AG04450 (cell line): ENCODE measurements around the gene ARHGAP15. TPM values are rescaled to one million over a fixed set of nuclear protein-coding genes. Genes with fewer than 3 reads are reported as not detected.

ENCODE experiments used
- CTCF ChIA-PET: fragments of 300-600, 350-600 bp; formaldehyde crosslinking; extraction: SDS; loops from one replicate; lab custom pipeline; 2022; ENCODE audit warnings: antibody characterized with exemption, inconsistent platforms; lab: Charles Lee
- POLR2A ChIA-PET: fragments of 350-600 bp; formaldehyde crosslinking; extraction: SDS; loops from one replicate; lab custom pipeline; 2021; ENCODE audit warnings: antibody characterized with exemption, inconsistent platforms; lab: Yijun Ruan, JAX
- DNase-seq: peaks from one replicate; pipeline ENCODE4 v3.0.0-alpha.2; 2011; ENCODE audit warnings: low read depth, low spot score
- H3K27ac ChIP-seq: one replicate; pipeline ENCODE4 v1.5.1; 2012; ENCODE audit warnings: low read depth, low read length, control low read depth
- H3K27me3 ChIP-seq: one replicate; pipeline ENCODE4 v1.6.0; 2012; ENCODE audit warnings: low read length; ENCODE audit not compliant: control insufficient read depth, insufficient read depth
- H3K4me3 ChIP-seq: 2 replicates; pipeline ENCODE4 v1.5.1; 2011; ENCODE audit warnings: mild to moderate bottlenecking, low read depth, low read length, control low read depth
- H3K9me3 ChIP-seq: 2 replicates; pipeline ENCODE4 v1.5.1; 2012; ENCODE audit warnings: low read length; ENCODE audit not compliant: control insufficient read depth, insufficient read depth
- polyA plus RNA-seq: library from polyadenylated mRNA; depleted of rRNA; stranded (reverse); fragments of >200 nt; gene quantifications from 2 replicates; pipeline ENCODE4 v1.2.3, GENCODE V29; 2011
- TF ChIP-seq, protein P1 (sequence below): IDR thresholded peaks from 2 replicates; pipeline ENCODE4 v1.5.1; 2011; ENCODE audit warnings: low read depth, low read length, control low read depth, inconsistent platforms

ARHGAP15 gene
- polyA plus RNA-seq, 1 experiment, result not detected

DNA sequence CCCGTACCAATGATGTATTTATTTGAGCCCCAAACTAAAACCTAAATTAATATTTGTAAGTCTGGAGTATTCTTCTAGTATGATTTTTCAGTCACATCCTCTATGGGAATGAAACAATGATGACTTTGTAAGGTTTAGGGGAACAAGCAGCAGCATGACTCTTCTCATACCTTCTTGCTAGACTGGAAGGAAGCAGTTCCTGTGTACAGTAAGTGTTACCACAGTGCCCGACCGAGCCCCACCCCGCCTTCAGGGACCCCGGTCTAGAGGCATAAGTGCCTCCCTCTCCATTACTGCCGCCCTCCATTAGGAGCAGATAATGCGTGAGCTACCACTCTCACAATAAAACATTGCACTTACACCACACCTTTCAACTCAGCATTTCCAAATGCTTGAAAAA is 599.3 kb downstream of the ARHGAP15 start:
- Histone ChIP-seq H3K27me3 (no peaks in the 10 kb centered on the region), H3K27ac (no peak overlapping the region), H3K9me3 (no peaks in the 10 kb centered on the region), H3K4me3 (no peak overlapping the region)
- ChIA-PET CTCF (interaction anchor here (1.3 kb wide), 1 partner anchor 13 kb away, joined by 3 read pairs; no protein-coding TSS in a partner anchor), POLR2A (no interaction called here)
- TF ChIP-seq, protein P1, sequence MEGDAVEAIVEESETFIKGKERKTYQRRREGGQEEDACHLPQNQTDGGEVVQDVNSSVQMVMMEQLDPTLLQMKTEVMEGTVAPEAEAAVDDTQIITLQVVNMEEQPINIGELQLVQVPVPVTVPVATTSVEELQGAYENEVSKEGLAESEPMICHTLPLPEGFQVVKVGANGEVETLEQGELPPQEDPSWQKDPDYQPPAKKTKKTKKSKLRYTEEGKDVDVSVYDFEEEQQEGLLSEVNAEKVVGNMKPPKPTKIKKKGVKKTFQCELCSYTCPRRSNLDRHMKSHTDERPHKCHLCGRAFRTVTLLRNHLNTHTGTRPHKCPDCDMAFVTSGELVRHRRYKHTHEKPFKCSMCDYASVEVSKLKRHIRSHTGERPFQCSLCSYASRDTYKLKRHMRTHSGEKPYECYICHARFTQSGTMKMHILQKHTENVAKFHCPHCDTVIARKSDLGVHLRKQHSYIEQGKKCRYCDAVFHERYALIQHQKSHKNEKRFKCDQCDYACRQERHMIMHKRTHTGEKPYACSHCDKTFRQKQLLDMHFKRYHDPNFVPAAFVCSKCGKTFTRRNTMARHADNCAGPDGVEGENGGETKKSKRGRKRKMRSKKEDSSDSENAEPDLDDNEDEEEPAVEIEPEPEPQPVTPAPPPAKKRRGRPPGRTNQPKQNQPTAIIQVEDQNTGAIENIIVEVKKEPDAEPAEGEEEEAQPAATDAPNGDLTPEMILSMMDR, result no peak
- no peak for DNase-seq

- POLR2A ChIA-PET, result no interaction called here
Observed at GRCh38 chr2:143729296-143729814, 600.1 kb downstream of the ARHGAP15 start.

DNA sequence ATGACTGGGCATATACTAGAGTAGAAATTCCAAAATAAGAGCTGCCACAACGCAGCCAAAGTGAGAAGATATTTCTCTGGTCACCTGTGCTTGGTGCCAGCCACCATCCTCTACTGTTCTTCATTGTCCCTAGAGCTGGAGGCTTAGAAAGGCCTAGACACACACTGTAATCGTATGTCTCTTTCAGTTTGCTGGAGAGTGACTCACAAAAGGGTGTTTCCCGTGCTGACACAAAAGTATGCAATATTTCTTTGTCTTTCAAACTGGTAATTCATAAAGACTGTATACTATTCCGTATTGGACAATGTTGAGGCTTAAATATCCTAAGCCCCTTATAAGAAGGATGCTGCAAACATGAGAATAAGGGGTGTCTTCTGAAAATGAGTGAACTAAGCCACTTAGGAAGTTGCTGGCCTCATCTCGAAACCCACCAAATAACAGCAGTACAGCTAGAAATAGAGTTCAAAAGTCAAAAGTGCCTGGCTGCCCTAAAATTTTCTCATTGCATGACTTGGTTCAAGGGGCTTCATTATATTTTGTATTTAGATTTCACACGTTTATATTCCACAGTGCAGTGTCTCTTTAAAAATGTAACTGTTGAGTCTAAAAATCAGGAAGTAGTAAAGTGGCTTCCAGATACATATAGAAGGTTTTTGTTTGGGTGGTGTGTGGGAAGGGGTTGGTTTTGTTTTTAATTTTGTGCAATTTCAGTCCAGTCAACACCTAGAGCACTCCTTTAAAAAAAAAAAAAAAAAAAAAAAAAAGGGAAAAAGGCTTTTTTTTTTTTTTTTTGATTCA is 601.1 kb downstream of the ARHGAP15 start:
- ChIA-PET POLR2A (interaction anchor here (0.6 kb wide), 1 partner anchor 12 kb away, joined by 8 read pairs; no protein-coding TSS in a partner anchor), CTCF (interaction anchor here (1.3 kb wide), 1 partner anchor 11 kb away, joined by 3 read pairs; no protein-coding TSS in a partner anchor)

More at GRCh38 chr2:143729296-143729814, 600.1 kb downstream of the ARHGAP15 start:
- Histone ChIP-seq H3K4me3 (no peak overlapping the region), H3K27ac (no peak overlapping the region), H3K9me3 (no peaks in the 10 kb centered on the region), H3K27me3 (no peaks in the 10 kb centered on the region)
- DNase-seq, result no peak
- CTCF ChIA-PET, result interaction anchor here (1.3 kb wide), 1 partner anchor 12 kb away, joined by 3 read pairs; no protein-coding TSS in a partner anchor
- TF ChIP-seq, protein P1, result no peak

GRCh38 chr2:143730953-143731260 is 601.7 kb downstream of the ARHGAP15 start:
- no peak overlapping the region for H3K4me3 ChIP-seq
- CTCF ChIA-PET, result no interaction called here

More for the DNA sequence above, 601.1 kb downstream of the ARHGAP15 start:
- DNase-seq, result no peak
- TF ChIP-seq, protein P1, result no peak
- no peak overlapping the region for H3K27ac ChIP-seq
- no peak overlapping the region for H3K4me3 ChIP-seq
- no peaks in the 10 kb centered on the region for H3K9me3 ChIP-seq
- H3K27me3 ChIP-seq, result no peaks in the 10 kb centered on the region

More at GRCh38 chr2:143730953-143731260, 601.7 kb downstream of the ARHGAP15 start:
- DNase-seq, result no peak
- POLR2A ChIA-PET, result interaction anchor here (0.6 kb wide), 1 partner anchor 13 kb away, joined by 8 read pairs; no protein-coding TSS in a partner anchor
- H3K9me3 ChIP-seq, result no peaks in the 10 kb centered on the region
- no peaks in the 10 kb centered on the region for H3K27me3 ChIP-seq
- no peak overlapping the region for H3K27ac ChIP-seq
- TF ChIP-seq, protein P1, result no peak
